ENCODE measurements around the gene EGLN2.

EGLN2 gene

GRCh38 chr19:40804783-40805242 is 5.8 kb downstream of the EGLN2 start:
- Histone ChIP-seq H3K4me2 (ENCODE audit: low read length) (peak overlapping the region; percentile 5), H3K27me3 (ENCODE audit: control insufficient read depth, insufficient read depth, low read length) (no peaks in the 10 kb centered on the region), H3K4me3 (ENCODE audit: low read depth, low read length) (no peak overlapping the region), H3K27ac (peak overlapping the region; percentile 52), H2AFZ (no peak overlapping the region), H3K9me3 (ENCODE audit: control insufficient read depth, low read length) (no peaks in the 10 kb centered on the region), H3K79me2 (peaks cover 8% of the 10 kb centered on the region), H3K9ac (no peak overlapping the region), H3K36me3 (ENCODE audit: control insufficient read depth, insufficient read depth, low read length) (no peaks in the 10 kb centered on the region), H3K4me1 (peaks cover 46% of the 10 kb centered on the region)
- TF ChIP-seq CTCF (IDR thresholded peaks at IDR 0.05): no peak

GRCh38 chr19:40805258-40805868 is 6.4 kb downstream of the EGLN2 start:
- H3K9me3 ChIP-seq (ENCODE audit: control insufficient read depth, low read length): no peaks in the 10 kb centered on the region
- peak overlapping the region; percentile 52 for H3K27ac ChIP-seq
- H2AFZ ChIP-seq: no peak overlapping the region
- H3K9ac ChIP-seq: no peak overlapping the region
- H3K36me3 ChIP-seq (ENCODE audit: control insufficient read depth, insufficient read depth, low read length): no peaks in the 10 kb centered on the region
- peak overlapping the region; percentile 5 for H3K4me2 ChIP-seq (ENCODE audit: low read length)
- peaks cover 43% of the 10 kb centered on the region for H3K4me1 ChIP-seq
- no peaks in the 10 kb centered on the region for H3K27me3 ChIP-seq (ENCODE audit: control insufficient read depth, insufficient read depth, low read length)
- peaks cover 3% of the 10 kb centered on the region for H3K79me2 ChIP-seq
- no peak overlapping the region for H3K4me3 ChIP-seq (ENCODE audit: low read depth, low read length)
- no peak for TF ChIP-seq CTCF (IDR thresholded peaks at IDR 0.05)

- H3K4me1 ChIP-seq: peaks cover 43% of the 10 kb centered on the region
- no peak overlapping the region for H3K4me3 ChIP-seq (ENCODE audit: low read depth, low read length)
- no peaks in the 10 kb centered on the region for H3K36me3 ChIP-seq (ENCODE audit: control insufficient read depth, insufficient read depth, low read length)
- no peaks in the 10 kb centered on the region for H3K79me2 ChIP-seq
- no peak overlapping the region for H2AFZ ChIP-seq
- H3K9me3 ChIP-seq (ENCODE audit: control insufficient read depth, low read length): no peaks in the 10 kb centered on the region
- TF ChIP-seq CTCF (IDR thresholded peaks at IDR 0.05): peak; percentile 85
- H3K27ac ChIP-seq: peak overlapping the region; percentile 63
- no peak overlapping the region for H3K9ac ChIP-seq
- H3K4me2 ChIP-seq (ENCODE audit: low read length): no peak overlapping the region
- no peaks in the 10 kb centered on the region for H3K27me3 ChIP-seq (ENCODE audit: control insufficient read depth, insufficient read depth, low read length)
Measured at GRCh38 chr19:40806423-40807146, 7.6 kb downstream of the EGLN2 start.

- no peaks in the 10 kb centered on the region for H3K27me3 ChIP-seq (ENCODE audit: control insufficient read depth, insufficient read depth, low read length)
- H3K27ac ChIP-seq: peak overlapping the region; percentile 63
- no peak overlapping the region for H2AFZ ChIP-seq
- no peaks in the 10 kb centered on the region for H3K79me2 ChIP-seq
- no peak overlapping the region for H3K4me3 ChIP-seq (ENCODE audit: low read depth, low read length)
- peak; percentile 26 for TF ChIP-seq CTCF (IDR thresholded peaks at IDR 0.05)
- no peaks in the 10 kb centered on the region for H3K9me3 ChIP-seq (ENCODE audit: control insufficient read depth, low read length)
- no peaks in the 10 kb centered on the region for H3K36me3 ChIP-seq (ENCODE audit: control insufficient read depth, insufficient read depth, low read length)
- H3K4me1 ChIP-seq: peaks cover 37% of the 10 kb centered on the region
- H3K4me2 ChIP-seq (ENCODE audit: low read length): no peak overlapping the region
- no peak overlapping the region for H3K9ac ChIP-seq
Measured at GRCh38 chr19:40807147-40808020, 8.4 kb downstream of the EGLN2 start.

All from parathyroid adenoma (tissue), 2 donors.